Measurements from ENCODE around the gene VDAC1. TPM values are rescaled to one million over a fixed set of nuclear protein-coding genes. Genes with fewer than 3 reads are reported as not detected.

The VDAC1 gene
- total RNA-seq, 6 experiments from 2014 or later: 276 to 324 (median 316) TPM

- H3K36me3 Mint-ChIP-seq (ENCODE audit: low read depth): no peaks in the 10 kb centered on the region
- no peak overlapping the region for H3K4me3 Mint-ChIP-seq
- H3K27me3 Mint-ChIP-seq (ENCODE audit: insufficient read depth): no peaks in the 10 kb centered on the region; the same call in none of the 2 replicates
- no peak for DNase-seq
- peaks cover 30% of the 10 kb centered on the region for H3K4me1 Mint-ChIP-seq (ENCODE audit: low read depth)
- H3K27ac Mint-ChIP-seq: no peak overlapping the region
- no peak for TF ChIP-seq CTCF (IDR thresholded peaks at IDR 0.05)
- no peaks in the 10 kb centered on the region for H3K9me3 Mint-ChIP-seq
Measured at GRCh38 chr5:133948721-133949120, 56.1 kb downstream of the VDAC1 start.

GRCh38 chr5:133947431-133947841 is 57.3 kb downstream of the VDAC1 start:
- no peak for DNase-seq
- Mint-ChIP-seq H3K4me3 (no peak overlapping the region), H3K9me3 (no peaks in the 10 kb centered on the region), H3K27me3 (ENCODE audit: insufficient read depth) (no peaks in the 10 kb centered on the region; the same call in none of the 2 replicates), H3K36me3 (ENCODE audit: low read depth) (no peaks in the 10 kb centered on the region), H3K27ac (no peak overlapping the region), H3K4me1 (ENCODE audit: low read depth) (peaks cover 17% of the 10 kb centered on the region)
- TF ChIP-seq CTCF (IDR thresholded peaks at IDR 0.05): no peak

- no peak overlapping the region for H3K27ac Mint-ChIP-seq
- peaks cover 4% of the 10 kb centered on the region for H3K27me3 Mint-ChIP-seq (ENCODE audit: insufficient read depth)
- TF ChIP-seq CTCF (IDR thresholded peaks at IDR 0.05): no peak
- H3K9me3 Mint-ChIP-seq: no peaks in the 10 kb centered on the region
- DNase-seq: no peak
- no peak overlapping the region for H3K4me3 Mint-ChIP-seq
- H3K4me1 Mint-ChIP-seq (ENCODE audit: low read depth): peaks cover 10% of the 10 kb centered on the region
- H3K36me3 Mint-ChIP-seq (ENCODE audit: low read depth): no peaks in the 10 kb centered on the region
Measured at GRCh38 chr5:133945568-133945967, 59.2 kb downstream of the VDAC1 start.

- Mint-ChIP-seq H3K4me1 (ENCODE audit: low read depth) (peaks cover 10% of the 10 kb centered on the region), H3K36me3 (ENCODE audit: low read depth) (no peaks in the 10 kb centered on the region)
- TF ChIP-seq CTCF (IDR thresholded peaks at IDR 0.05): peak; percentile 87
Measured at GRCh38 chr5:133944263-133945185, 60.3 kb downstream of the VDAC1 start.

GRCh38 chr5:133943475-133943817 is 61.3 kb downstream of the VDAC1 start:
- Mint-ChIP-seq H3K9me3 (no peaks in the 10 kb centered on the region), H3K27me3 (ENCODE audit: insufficient read depth) (peaks cover 7% of the 10 kb centered on the region), H3K4me1 (ENCODE audit: low read depth) (peaks cover 10% of the 10 kb centered on the region), H3K27ac (no peak overlapping the region), H3K36me3 (ENCODE audit: low read depth) (no peaks in the 10 kb centered on the region), H3K4me3 (no peak overlapping the region)
- TF ChIP-seq CTCF (IDR thresholded peaks at IDR 0.05): no peak
- DNase-seq: no peak

More at GRCh38 chr5:133944263-133945185, 60.3 kb downstream of the VDAC1 start:
- Mint-ChIP-seq H3K9me3 (no peaks in the 10 kb centered on the region), H3K4me3 (no peak overlapping the region), H3K27me3 (ENCODE audit: insufficient read depth) (peaks cover 7% of the 10 kb centered on the region), H3K27ac (no peak overlapping the region)
- peak; percentile 45 for DNase-seq
